LNCaP clone FGC (cell line): ENCODE results near the gene FAM124A.

Experiments used
- DNase-seq: peaks from one replicate; pipeline ENCODE4 v3.0.0-alpha.2; 2011; ENCODE audit warnings: low read depth
- H3K4me3 ChIP-seq: 2 replicates; pipeline ENCODE4 v1.5.1; 2011; ENCODE audit warnings: mild to moderate bottlenecking, low read depth, low read length, control low read depth
- TF ChIP-seq, protein P1 (sequence below): IDR thresholded peaks from 2 replicates; pipeline ENCODE4 v1.5.1; 2012; ENCODE audit warnings: mild to moderate bottlenecking; ENCODE audit not compliant: control insufficient read depth, insufficient read depth; ENCODE audit errors: extremely low read depth

Gene FAM124A

DNA sequence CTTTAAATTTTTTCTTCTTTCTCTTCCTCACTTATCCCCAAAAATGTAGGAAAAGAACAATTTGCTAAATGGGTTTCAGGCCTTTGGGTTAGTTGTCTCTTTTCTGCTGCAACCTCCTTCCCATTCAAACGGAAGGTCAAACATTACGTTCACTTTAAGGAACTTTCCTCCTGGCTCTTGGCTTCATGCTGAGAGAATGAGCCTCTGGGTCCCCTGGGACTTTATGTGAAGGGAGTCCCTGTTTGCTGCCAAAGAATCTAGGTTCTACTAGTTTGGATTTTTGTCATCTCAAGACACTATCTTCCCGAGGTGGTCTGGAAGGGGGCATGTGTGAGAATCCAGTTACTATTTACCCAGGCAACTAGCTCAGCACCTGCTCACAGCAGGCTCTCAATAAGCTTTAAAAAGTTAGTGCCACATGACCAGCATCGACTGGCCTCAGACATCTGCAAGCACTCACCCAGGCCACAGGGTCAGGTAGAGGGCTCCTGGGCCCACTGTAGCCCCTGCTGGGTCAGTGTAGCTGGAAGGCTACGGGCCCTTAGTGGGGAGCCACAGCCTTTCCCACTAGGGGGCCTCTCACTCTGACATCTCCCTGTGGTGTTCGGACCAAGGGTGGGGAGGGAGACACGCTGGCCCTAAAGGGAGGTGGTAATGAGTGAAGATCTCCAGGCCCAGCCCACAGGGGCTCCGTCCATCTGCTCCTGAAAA lies 40.5 kb downstream of the FAM124A start:
- TF ChIP-seq, protein P1, sequence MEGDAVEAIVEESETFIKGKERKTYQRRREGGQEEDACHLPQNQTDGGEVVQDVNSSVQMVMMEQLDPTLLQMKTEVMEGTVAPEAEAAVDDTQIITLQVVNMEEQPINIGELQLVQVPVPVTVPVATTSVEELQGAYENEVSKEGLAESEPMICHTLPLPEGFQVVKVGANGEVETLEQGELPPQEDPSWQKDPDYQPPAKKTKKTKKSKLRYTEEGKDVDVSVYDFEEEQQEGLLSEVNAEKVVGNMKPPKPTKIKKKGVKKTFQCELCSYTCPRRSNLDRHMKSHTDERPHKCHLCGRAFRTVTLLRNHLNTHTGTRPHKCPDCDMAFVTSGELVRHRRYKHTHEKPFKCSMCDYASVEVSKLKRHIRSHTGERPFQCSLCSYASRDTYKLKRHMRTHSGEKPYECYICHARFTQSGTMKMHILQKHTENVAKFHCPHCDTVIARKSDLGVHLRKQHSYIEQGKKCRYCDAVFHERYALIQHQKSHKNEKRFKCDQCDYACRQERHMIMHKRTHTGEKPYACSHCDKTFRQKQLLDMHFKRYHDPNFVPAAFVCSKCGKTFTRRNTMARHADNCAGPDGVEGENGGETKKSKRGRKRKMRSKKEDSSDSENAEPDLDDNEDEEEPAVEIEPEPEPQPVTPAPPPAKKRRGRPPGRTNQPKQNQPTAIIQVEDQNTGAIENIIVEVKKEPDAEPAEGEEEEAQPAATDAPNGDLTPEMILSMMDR: no peak
- DNase-seq: no peak
- no peak overlapping the region for H3K4me3 ChIP-seq

GRCh38 chr13:51266642-51267041 lies 44.4 kb downstream of the FAM124A start:
- H3K4me3 ChIP-seq: no peak overlapping the region
- DNase-seq: no peak
- TF ChIP-seq, protein P1: no peak

DNA sequence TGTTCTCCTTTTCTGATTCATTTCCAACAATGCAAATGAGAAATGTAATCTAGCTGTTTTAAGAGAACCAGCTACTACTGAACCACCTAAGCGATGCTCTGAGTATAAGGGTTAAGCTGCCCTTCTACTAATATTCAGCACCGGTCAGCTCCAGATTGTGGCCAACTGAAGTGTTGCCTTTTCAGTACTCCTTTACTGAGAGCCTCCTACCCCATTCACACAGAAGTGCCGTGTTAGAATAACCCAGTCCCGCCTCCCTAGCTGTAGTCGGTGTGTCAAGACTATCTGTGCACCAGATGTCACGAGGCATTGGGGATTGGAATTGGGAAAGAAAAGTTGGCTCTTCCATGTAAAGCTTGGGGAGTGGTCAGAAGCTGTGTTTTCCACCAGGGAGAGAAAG lies 45.4 kb downstream of the FAM124A start:
- TF ChIP-seq, protein P1: no peak
- no peak for DNase-seq

DNA sequence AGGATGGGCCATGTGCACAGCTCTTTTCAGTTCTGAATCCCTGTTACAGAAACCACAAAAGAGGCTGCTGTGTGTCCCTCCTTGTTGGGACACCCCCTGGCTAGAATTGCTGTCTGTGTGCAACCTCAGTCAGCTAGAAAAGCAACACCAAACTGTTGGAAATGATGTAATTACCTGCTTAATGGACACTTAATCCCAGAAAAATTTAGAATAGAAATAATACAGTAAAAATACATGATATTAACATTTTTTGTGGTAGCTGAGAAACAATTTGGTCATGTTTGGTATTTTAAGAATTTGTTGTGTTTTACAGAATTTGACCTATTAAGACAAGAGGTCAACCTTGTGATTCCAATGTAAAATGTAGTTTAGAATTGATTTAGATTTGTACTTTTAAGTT lies 46.8 kb downstream of the FAM124A start:
- no peak overlapping the region for H3K4me3 ChIP-seq
- no peak for DNase-seq
- TF ChIP-seq, protein P1: no peak

More for the DNA sequence above, 45.4 kb downstream of the FAM124A start:
- no peak overlapping the region for H3K4me3 ChIP-seq

- TF ChIP-seq, protein P1: no peak
- no peak overlapping the region for H3K4me3 ChIP-seq
- no peak for DNase-seq
Observed at GRCh38 chr13:51270623-51271415, 48.6 kb downstream of the FAM124A start.

DNA sequence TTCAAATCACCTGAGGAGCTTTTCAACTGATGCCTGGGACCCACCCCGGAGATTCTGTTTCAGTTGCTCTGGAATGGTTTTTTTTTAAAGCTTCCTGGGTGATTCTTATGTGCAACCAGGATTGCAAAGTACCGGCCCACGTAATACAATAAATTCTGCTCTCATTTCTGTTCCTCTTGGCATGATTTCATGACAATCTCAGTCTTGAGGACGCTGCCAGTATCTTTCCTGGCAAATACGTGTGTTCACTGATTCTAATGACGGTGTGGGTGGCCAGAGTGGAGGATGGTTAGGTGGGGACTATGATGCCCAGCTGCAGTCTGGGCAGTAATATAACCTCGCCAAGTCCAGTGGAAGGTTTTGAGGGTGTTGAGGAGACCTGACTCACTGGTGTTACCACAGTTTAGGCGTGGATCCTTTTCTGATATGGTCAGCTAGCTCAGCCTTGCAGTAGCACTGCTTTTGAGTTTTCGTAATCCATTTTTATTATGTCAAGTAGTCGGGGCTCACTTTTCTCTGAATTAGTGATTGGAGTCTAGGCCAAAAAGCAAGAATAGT lies 49.4 kb downstream of the FAM124A start:
- no peak for DNase-seq
- TF ChIP-seq, protein P1: no peak

More for the DNA sequence above, 49.4 kb downstream of the FAM124A start:
- no peak overlapping the region for H3K4me3 ChIP-seq
